Endothelial cell (in vitro differentiated cells): ENCODE data around the gene EHMT1. TPM values are rescaled to one million over a fixed set of nuclear protein-coding genes. Genes with fewer than 3 reads are reported as not detected.
A peak's percentile ranks its signal among the peaks of the same experiment; 100 is the strongest.

ENCODE experiments used
- DNase-seq: peaks from one replicate; pipeline ENCODE4 v3.0.0; 2021; ENCODE audit warnings: low spot score
- H3K27ac Mint-ChIP-seq: one replicate; pipeline ENCODE4 v1.8.0; 2021; ENCODE audit warnings: mixed read lengths, inconsistent platforms; ENCODE audit not compliant: unreplicated experiment
- H3K27me3 Mint-ChIP-seq: one replicate; pipeline ENCODE4 v1.8.0; 2021; ENCODE audit warnings: mild to moderate bottlenecking, moderate library complexity, mixed read lengths, inconsistent platforms; ENCODE audit not compliant: unreplicated experiment
- H3K36me3 Mint-ChIP-seq: one replicate; pipeline ENCODE4 v1.8.0; 2021; ENCODE audit warnings: mild to moderate bottlenecking, low read depth, mixed read lengths, inconsistent platforms; ENCODE audit not compliant: unreplicated experiment
- H3K4me1 Mint-ChIP-seq: one replicate; pipeline ENCODE4 v1.8.0; 2021; ENCODE audit warnings: mild to moderate bottlenecking, mixed read lengths, inconsistent platforms; ENCODE audit not compliant: unreplicated experiment
- H3K4me3 Mint-ChIP-seq: one replicate; pipeline ENCODE4 v1.8.0; 2021; ENCODE audit warnings: mild to moderate bottlenecking, mixed read lengths, inconsistent platforms; ENCODE audit not compliant: unreplicated experiment
- H3K9me3 Mint-ChIP-seq: one replicate; pipeline ENCODE4 v1.8.0; 2021; ENCODE audit warnings: mixed read lengths, inconsistent platforms; ENCODE audit not compliant: unreplicated experiment
- total RNA-seq: library from RNA; stranded (reverse); fragmentation: NEBNext Ultra II Directional; extraction: Animal tissue kit (Norgen Biotek cat#: 25700); gene quantifications from one replicate; pipeline ENCODE4 v1.2.1, GENCODE V29; 2021; ENCODE audit not compliant: unreplicated experiment
- TF ChIP-seq, protein P1 (sequence below): fragments of 200-600 bp; sonication (generic); IDR thresholded peaks from one replicate; pipeline ENCODE4 v1.5.0; 2021; ENCODE audit warnings: antibody characterized with exemption; ENCODE audit not compliant: unreplicated experiment

Gene EHMT1
- total RNA-seq, 1 donor from 2014 or later = 120 TPM

DNA sequence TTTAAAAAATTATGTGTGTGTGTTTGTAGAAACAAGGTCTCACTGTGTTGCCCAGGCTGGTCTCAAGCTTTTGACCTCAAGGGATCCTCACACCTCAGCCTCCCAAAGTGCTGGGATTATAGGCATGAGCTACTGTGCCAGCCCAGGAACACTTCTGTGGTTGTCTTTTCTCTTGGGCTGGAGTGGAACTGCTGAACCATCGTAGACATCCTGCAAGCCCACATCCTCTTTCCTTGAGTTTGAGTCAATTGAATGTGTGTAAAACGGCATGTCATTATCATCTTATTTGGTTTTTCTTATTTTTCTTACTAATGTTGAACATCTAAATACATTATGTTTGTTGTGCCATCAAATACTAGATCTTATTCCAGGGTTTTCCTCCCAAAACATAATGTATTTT, 40.0 kb downstream of the EHMT1 start:
- peaks cover 9% of the 10 kb centered on the region for H3K36me3 Mint-ChIP-seq
- TF ChIP-seq, protein P1, sequence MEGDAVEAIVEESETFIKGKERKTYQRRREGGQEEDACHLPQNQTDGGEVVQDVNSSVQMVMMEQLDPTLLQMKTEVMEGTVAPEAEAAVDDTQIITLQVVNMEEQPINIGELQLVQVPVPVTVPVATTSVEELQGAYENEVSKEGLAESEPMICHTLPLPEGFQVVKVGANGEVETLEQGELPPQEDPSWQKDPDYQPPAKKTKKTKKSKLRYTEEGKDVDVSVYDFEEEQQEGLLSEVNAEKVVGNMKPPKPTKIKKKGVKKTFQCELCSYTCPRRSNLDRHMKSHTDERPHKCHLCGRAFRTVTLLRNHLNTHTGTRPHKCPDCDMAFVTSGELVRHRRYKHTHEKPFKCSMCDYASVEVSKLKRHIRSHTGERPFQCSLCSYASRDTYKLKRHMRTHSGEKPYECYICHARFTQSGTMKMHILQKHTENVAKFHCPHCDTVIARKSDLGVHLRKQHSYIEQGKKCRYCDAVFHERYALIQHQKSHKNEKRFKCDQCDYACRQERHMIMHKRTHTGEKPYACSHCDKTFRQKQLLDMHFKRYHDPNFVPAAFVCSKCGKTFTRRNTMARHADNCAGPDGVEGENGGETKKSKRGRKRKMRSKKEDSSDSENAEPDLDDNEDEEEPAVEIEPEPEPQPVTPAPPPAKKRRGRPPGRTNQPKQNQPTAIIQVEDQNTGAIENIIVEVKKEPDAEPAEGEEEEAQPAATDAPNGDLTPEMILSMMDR = no peak
- no peak overlapping the region for H3K27ac Mint-ChIP-seq
- H3K9me3 Mint-ChIP-seq = no peaks in the 10 kb centered on the region
- H3K4me1 Mint-ChIP-seq = peaks cover 8% of the 10 kb centered on the region
- no peak for DNase-seq
- H3K27me3 Mint-ChIP-seq = peaks cover 4% of the 10 kb centered on the region
- H3K4me3 Mint-ChIP-seq = peak overlapping the region; percentile 9

DNA sequence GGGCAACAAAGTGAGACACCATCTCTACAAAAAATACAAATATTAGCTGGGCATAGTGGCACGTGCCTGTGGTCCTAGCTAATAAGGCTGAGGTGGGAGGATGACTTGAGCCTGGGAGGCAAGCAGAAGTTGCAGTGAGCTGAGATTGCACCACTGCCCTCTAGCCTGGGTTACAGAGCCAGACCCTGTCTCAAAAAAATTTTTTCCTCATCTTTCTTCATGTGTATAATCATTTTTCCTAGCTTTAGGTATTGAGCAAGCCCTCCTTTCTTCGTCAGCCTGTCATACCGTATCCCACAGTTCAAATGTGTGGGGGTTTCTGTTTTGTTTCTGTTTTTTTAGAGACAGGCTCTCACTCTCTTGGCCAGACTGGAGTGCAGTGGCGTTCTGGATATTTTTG, 41.3 kb downstream of the EHMT1 start:
- Mint-ChIP-seq H3K27me3 (peaks cover 6% of the 10 kb centered on the region), H3K4me1 (peaks cover 14% of the 10 kb centered on the region), H3K36me3 (peaks cover 17% of the 10 kb centered on the region), H3K9me3 (no peaks in the 10 kb centered on the region), H3K27ac (no peak overlapping the region), H3K4me3 (no peak overlapping the region)
- TF ChIP-seq, protein P1 = no peak
- no peak for DNase-seq

DNA sequence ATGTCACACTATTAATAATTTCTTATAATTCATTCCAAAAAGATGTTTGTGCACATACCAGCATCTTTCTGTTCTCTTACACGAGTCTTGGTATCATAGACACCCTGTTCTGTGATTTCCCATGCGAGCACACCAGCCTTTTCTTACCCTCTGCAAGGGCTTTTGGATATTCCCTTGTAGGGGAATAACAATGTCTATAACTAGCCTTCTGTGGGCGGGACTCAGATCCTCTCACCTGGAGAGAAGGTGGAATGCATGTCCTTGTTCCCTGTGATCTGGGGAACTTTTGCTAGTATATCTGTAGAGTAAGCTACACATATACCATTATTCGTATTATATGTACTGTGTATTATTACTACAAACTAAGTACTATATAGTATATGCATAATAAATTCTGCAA, 44.8 kb downstream of the EHMT1 start:
- H3K27me3 Mint-ChIP-seq = peaks cover 3% of the 10 kb centered on the region
- DNase-seq = no peak
- H3K36me3 Mint-ChIP-seq = peaks cover 15% of the 10 kb centered on the region
- H3K9me3 Mint-ChIP-seq = no peaks in the 10 kb centered on the region
- H3K4me1 Mint-ChIP-seq = peaks cover 36% of the 10 kb centered on the region
- TF ChIP-seq, protein P1 = no peak
- no peak overlapping the region for H3K4me3 Mint-ChIP-seq
- no peak overlapping the region for H3K27ac Mint-ChIP-seq

DNA sequence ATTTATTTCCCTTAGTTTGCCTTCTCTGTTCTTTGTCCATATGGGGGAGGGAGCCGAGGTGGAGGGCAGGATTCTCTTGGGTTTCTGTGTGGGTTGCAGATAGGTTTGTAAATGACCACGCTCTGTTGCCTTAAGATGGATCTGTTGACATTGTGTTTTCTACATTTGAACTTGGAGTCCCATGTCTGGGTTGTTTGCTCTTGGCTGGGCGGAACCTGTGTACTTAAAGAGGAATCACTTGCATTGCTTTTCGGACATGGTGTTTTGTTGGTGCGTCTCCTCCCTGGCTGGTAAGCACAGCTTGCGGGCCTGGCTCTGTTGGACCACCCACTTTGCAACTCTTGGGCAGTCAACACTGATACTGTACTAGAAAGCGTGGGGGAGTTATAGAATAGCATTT, 45.9 kb downstream of the EHMT1 start:
- DNase-seq = no peak
- no peaks in the 10 kb centered on the region for H3K9me3 Mint-ChIP-seq
- H3K27ac Mint-ChIP-seq = peak overlapping the region; percentile 66

DNA sequence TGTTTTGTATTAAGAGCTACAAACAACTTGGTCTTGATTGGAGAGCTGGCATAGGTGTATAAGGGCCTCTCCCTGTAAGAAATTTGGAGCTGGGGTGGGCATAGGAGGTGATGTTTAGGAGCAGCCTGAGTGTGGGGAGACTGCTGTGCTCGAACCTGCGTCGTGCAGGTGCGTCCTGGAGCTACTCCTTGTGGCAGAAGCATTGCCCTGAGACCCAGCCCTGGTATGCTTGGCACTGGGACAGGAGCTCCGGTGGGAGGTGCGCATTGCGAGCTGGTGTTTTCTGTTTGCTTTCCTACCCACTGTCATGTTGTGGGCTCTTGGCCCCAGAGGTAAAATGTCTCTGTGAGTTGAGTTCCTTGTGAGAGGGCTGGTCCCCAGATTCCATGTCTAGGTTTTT, 46.4 kb downstream of the EHMT1 start:
- peaks cover 9% of the 10 kb centered on the region for H3K27me3 Mint-ChIP-seq
- H3K36me3 Mint-ChIP-seq = peaks cover 27% of the 10 kb centered on the region
- no peak for DNase-seq
- peaks cover 44% of the 10 kb centered on the region for H3K4me1 Mint-ChIP-seq
- H3K27ac Mint-ChIP-seq = no peak overlapping the region
- H3K9me3 Mint-ChIP-seq = no peaks in the 10 kb centered on the region
- no peak overlapping the region for H3K4me3 Mint-ChIP-seq
- TF ChIP-seq, protein P1 = no peak

More for the DNA sequence above, 45.9 kb downstream of the EHMT1 start:
- H3K36me3 Mint-ChIP-seq = peaks cover 23% of the 10 kb centered on the region
- TF ChIP-seq, protein P1 = no peak
- peaks cover 9% of the 10 kb centered on the region for H3K27me3 Mint-ChIP-seq
- H3K4me1 Mint-ChIP-seq = peaks cover 41% of the 10 kb centered on the region
- no peak overlapping the region for H3K4me3 Mint-ChIP-seq
